Endothelial cell of umbilical vein (primary cell): ENCODE data around the gene TMEM145.

ENCODE experiments used
- CTCF ChIP-seq, 2 donors: IDR thresholded peaks; 1 replicate in 1 of 2; 2 replicates in 1 of 2; pipeline ENCODE4 v1.5.1; 2011; ENCODE audit warnings: low read length in 2 of 2, mild to moderate bottlenecking in 2 of 2, moderate library complexity in 2 of 2, control low read depth in 1 of 2, inconsistent platforms in 1 of 2, low read depth in 1 of 2; ENCODE audit not compliant: insufficient read depth in 1 of 2; ENCODE audit errors: extremely low read depth in 1 of 2
- EZH2 ChIP-seq: IDR thresholded peaks from 2 replicates; pipeline ENCODE4 v1.6.1; 2012; ENCODE audit warnings: borderline replicate concordance, low read depth, mild to moderate bottlenecking, moderate library complexity, low read length, inconsistent platforms; ENCODE audit not compliant: severe bottlenecking
- POLR2A ChIP-seq: IDR thresholded peaks from 2 replicates; pipeline ENCODE4 v1.6.1; 2012; ENCODE audit warnings: low read depth, mild to moderate bottlenecking, control low read depth, low read length
- POLR2AphosphoS5 ChIP-seq: IDR thresholded peaks from 2 replicates; pipeline ENCODE4 v1.6.1; 2012; ENCODE audit warnings: low read depth, mild to moderate bottlenecking, control low read depth, low read length, moderate library complexity; ENCODE audit not compliant: insufficient read depth
- TF ChIP-seq, protein P1 (sequence below): IDR thresholded peaks from 2 replicates; pipeline ENCODE4 v1.6.1; 2011; ENCODE audit not compliant: insufficient read depth, insufficient read length

DNA sequence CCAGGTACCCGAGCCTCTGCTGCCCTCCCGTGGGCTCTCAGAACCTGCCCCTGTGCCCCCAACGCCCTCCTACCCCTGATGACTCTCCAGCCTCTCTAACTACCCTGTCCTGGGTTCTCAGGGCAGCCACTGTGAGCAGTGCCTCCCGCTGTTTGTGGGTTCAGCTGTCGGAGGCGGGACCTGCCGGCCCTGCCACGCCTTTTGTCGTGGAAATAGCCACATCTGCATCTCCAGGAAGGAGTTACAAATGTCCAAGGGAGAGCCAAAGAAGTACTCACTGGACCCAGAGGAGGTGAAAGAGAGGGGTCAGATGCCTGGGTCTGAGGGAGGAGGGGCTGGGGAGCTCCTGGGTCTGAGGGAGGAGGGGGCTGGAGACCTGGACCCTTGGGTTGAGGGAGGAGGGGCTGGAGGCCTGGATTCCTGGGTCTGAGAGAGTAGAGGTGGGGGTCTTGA is 57.0 kb downstream of the TMEM145 start:
- TF ChIP-seq POLR2AphosphoS5: no peak
- no peak for TF ChIP-seq EZH2
- TF ChIP-seq CTCF (IDR thresholded peaks at IDR 0.05; ENCODE audit: extremely low read depth in 1 of 2, insufficient read depth in 1 of 2, low read depth in 1 of 2, low read length in 2 of 2): no peak
- TF ChIP-seq, protein P1, sequence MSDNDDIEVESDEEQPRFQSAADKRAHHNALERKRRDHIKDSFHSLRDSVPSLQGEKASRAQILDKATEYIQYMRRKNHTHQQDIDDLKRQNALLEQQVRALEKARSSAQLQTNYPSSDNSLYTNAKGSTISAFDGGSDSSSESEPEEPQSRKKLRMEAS: no peak
- TF ChIP-seq POLR2A: no peak
